HG03520 (cell line): ENCODE measurements around the gene CGB8.
"Not testable (repeated sequence)": the region's sequence is repeated elsewhere in the genome, so short reads cannot be mapped to it uniquely, and the experiment has no call there.

Source experiments
- ATAC-seq: cut with Tn5 transposase; IDR thresholded peaks from one replicate; pipeline ENCODE4 v1.9.1; 2021; ENCODE audit warnings: mild to moderate bottlenecking, moderate library complexity; ENCODE audit not compliant: unreplicated experiment

CGB8 gene

GRCh38 chr19:49065905-49066512 lies 17.1 kb upstream of the CGB8 start:
- no peak for ATAC-seq

DNA sequence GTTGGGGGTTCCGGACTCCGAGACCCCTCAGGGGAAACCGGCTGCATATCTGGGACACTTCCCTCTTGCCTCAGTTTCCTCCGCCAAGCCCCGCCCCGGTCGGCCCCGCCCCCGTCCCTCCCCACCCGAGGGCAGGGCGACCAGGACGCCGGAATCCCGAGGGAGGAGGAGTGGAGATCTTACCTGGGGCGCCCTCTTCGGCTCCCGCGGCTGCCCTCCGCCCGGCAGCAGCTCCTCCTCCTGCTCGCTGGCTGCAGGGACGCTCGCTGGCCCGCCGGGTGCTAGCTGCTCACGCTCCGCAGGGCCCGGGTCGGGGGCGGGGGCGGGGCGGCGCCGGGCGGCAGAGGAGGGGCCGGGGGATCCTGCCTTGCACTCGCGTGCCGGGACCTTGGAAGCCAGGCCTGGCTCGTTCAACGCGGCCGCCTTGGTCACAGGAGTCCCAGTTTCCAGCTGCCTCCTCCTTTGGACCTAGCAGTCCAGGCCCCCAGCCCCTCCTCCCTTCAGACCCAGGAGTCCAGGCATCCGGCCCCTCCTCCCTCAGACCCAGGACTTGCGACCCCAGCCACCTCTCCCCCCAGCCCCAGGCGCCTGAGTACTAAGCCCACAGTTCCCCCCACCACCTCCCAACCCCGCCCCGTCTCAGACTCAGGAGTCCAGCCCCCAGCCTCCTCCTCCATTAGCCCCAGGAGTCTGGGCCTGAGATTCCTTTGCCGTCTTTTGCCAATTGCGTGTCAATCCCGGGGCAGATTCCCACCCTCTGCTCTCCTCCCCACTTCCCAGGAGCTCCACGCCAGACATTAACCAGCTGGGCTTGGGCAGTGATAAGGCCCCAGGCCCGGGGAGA lies 16.1 kb upstream of the CGB8 start, which contains the start of gene NTF4:
Gene NTF4 (minus strand): TSS at position 51 of the 844 bp plus-strand sequence. CDS start 2,821 bp downstream, outside the sequence.
- no peak for ATAC-seq

GRCh38 chr19:49064029-49064629 lies 15.2 kb upstream of the CGB8 start:
- ATAC-seq = no peak

- ATAC-seq = no peak
Measured at GRCh38 chr19:49061445-49061844, 12.5 kb upstream of the CGB8 start.

GRCh38 chr19:49061000-49061399 lies 12.1 kb upstream of the CGB8 start:
- ATAC-seq = no peak

- ATAC-seq = no peak
Measured at GRCh38 chr19:49059053-49059452, 10.1 kb upstream of the CGB8 start.

DNA sequence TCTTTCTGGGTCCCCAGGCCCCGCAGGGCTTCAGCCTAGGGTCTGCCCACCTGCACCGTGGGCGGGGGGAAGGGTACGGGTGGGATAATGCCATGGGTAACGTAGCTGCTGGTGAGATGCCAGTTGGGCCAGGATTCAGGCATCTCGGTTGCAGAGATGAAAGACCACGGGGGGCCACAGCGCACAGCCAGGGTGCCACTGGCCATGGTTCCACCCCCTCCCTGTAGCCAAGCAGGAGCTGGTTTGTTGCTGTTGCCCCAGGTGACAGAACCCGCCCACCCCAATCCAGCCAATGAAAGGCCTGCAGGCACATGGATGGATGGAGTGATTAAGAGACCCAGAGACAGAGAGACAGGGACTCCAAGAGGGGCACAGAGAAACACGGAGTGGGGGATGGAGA lies 9.7 kb upstream of the CGB8 start:
- ATAC-seq = no peak

DNA sequence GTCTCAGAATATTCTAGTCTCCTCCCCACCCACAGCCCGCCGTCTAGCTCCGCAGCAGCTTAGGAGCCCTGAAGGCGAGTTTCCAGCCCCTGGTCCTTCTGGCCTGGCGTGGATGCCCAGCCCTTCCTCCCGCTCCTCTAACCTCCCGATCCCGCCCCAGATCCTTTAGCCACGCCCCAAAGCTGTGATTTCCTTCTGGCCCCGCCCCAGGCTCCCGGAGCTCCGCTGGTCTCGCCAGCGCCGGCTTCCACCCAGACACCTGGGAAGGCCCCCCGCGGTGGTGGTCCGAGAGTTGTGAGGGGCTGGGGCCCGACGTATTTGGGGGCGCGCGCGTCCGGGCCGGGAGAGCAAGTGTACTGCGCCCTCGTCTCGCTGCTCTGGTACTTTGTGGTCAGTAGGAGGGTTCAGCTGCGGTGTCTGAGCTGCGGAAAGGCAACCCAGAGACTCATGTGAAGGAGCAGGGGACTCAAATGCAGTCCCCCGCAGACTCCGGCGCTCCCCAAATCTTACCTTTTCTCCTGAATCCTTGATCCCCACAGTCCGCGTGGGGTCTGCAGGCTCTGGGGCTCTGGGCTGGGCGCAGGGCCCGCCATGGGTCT lies 8.8 kb upstream of the CGB8 start, which contains the start of gene CGB7:
Gene CGB7 (minus strand): TSS at position 114 of the 599 bp plus-strand sequence. CDS start 2,374 bp downstream, outside the sequence.
- ATAC-seq = no peak

DNA sequence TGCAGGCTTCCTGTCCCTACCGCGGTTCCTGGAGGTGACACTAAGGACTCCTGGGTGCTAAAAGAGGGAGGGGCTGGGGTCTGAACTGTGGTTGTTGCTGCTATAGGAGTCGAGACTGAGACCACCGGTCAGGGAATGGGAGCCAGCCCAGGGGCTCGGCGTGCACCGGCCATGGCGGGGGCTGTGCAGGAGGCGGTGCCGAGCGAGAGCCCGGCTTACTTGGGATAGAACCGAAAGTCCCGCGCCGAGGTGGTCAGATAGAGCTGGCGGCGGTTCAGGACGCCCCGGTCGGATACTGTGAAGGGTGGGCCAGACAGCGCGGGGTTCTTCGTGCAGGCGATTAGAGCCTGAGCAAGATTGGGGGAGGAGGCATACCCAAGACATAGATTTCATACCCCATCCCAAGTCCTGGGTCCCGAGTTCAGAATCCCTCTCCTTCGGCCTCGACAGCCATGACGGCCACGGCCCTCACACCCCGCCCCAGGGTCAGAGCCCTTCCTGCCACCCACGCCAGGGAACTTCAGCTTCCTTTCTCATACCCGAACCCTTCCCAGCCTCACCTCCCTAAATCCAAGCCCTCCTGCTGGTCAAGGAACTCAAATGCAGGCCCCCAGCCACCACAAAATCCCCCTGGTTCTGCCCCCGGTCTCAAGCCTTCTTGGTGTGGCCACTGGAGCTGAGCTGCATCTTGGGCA lies 8.1 kb upstream of the CGB8 start:
- ATAC-seq = not testable (repeated sequence)

DNA sequence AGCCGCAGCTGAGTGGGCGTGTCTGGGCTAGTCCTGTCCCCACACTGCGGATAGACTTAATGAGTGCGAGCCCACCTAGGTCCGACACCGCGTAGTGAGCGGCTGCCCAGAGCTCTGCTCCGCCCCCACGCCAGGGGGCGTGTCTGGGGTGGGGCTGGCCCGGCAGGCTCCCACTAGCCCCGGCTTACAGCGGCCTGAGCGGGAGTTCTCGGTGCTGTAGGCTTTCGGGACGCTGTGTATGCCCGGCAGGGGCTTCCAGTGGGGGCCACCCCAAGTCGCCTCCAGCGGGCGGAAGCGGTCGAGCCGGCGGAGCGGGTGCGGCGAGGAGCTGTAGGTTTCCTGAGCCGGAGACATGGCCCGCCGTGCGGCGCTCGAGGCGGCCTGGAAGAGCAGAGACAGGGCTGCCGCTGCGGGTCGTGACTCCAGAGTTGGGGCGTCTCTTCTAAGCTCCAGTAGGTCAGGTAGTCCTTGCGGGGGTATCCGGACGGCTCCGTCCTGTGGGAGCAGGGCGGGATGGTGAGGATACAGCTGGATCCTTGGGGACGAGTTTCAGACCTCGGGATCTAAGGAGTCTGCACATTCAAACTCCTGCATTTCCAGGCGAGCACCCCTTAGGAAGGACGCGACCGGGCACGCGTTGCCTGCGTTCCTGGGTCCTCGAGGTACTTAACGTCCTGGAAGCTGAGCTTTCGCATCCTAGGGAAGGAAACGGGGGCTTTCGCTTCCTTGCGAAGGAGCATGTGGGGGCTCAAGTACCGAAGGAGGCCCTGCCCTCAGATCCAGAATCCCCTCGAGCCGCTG lies 7.4 kb upstream of the CGB8 start:
- no peak for ATAC-seq

DNA sequence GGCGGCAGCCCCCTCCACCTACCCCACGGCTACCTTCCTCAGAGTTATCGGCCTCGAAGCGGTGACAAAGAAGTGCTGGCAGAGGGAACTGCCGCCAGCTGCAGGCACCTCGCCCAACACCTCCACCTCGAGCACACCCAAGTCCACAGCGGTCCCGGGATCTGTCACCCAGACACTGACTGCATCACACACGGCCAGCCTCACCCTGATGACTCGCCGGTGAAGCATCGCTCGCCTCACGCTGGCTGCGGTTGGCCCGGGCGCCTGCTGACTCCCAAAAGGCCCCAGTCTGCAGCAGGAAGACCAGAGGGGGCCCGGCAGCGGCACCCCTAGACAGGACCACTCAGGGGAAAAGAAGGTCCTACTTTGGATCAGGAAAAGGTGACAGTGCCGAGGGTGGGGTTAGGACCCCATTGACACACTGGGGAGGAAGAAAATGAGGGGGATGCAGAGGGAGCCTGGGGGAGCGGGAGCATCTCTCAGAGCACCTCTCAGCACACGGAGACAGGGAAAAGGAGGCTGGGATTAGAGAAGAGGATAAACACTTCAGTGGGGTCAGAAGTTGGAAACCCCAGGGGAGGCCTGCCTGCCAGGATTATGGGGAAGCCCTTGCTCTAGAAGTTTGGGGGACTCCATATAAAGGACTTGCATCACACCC lies 1.6 kb upstream of the CGB8 start:
- not testable (repeated sequence) for ATAC-seq

DNA sequence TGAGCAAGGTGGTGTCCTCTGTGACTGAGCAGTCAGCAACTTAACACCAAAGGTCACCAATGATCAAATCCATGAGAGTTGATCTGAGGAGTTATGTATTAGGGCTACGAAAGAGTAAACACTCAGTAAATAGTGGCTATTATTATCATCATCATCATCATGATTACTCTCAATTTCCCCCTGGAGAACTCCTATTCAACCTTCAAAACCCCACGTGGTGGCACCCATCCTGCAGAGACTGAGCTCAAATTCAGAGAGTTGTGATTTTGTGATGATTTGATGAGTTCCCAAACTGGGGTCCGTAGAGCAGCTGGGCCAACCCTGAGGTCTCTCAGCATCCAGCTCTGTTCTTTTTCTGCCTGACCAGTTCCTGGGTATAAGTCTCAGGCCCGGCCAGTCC lies 923 bp upstream of the CGB8 start:
- ATAC-seq = not testable (repeated sequence)

- not testable (repeated sequence) for ATAC-seq
Measured at GRCh38 chr19:49043548-49043947, 5.4 kb downstream of the CGB8 start, which contains the start of gene CGB5. Gene CGB5, plus strand, starts transcription at chr19:49043848. Its CDS starts 362 bp downstream, at chr19:49044210.

DNA sequence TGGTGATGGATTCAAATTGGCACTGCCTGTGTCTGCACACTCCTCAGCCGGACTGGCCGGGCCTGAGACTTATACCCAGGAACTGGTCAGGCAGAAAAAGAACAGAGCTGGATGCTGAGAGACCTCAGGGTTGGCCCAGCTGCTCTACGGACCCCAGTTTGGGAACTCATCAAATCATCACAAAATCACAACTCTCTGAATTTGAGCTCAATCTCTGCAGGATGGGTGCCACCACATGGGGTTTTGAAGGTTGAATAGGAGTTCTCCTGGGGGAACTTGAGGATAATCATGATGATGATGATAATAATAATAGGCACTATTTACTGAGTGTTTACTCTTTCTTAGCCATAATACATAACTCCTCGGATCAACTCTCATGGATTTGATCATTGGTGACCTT lies 6.2 kb downstream of the CGB8 start:
- ATAC-seq = not testable (repeated sequence)

GRCh38 chr19:49042177-49042576 lies 6.7 kb downstream of the CGB8 start:
- no peak for ATAC-seq

GRCh38 chr19:49039736-49040135 lies 9.2 kb downstream of the CGB8 start:
- ATAC-seq = not testable (repeated sequence)

- not testable (repeated sequence) for ATAC-seq
Measured at GRCh38 chr19:49038557-49039276, 10.2 kb downstream of the CGB8 start.

DNA sequence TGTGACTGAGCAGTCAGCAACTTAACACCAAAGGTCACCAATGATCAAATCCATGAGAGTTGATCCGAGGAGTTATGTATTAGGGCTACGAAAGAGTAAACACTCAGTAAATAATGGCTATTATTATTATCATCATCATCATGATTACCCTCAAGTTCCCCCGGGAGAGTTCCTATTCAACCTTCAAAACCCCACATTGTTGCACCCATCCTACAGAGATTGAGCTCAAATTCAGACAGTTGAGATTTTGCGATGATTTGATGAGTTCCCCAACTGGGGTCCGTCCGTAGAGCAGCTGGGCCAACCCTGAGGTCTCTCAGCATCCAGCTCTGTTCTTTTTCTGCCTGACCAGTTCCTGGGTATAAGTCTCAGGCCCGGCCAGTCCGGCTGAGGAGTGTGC lies 10.8 kb downstream of the CGB8 start:
- ATAC-seq = not testable (repeated sequence)

GRCh38 chr19:49036815-49037214 lies 12.1 kb downstream of the CGB8 start, which contains the start of gene CGB1:
Gene CGB1, minus strand, starts transcription at chr19:49036895. Its CDS starts 184 bp downstream, at chr19:49036711.
- not testable (repeated sequence) for ATAC-seq
